IMR-90 (cell line): Measurements from ENCODE around the gene ZNF221. TPM values are rescaled to one million over a fixed set of nuclear protein-coding genes. Genes with fewer than 3 reads are reported as not detected.

ENCODE experiments used
- ATAC-seq: fragments of 200-7000 bp; cut with Tn5 transposase; 2 replicates; pipeline ENCODE4 v1.9.1; 2020; ENCODE audit warnings: low read depth, mild to moderate bottlenecking, moderate library complexity
- BruUV-seq: library from RNA; stranded (reverse); fragments of 400-500 nt; replicated peaks from 2 replicates; lab custom pipeline; 2021; lab: Mats Ljungman, UMichigan
- CTCF ChIA-PET: fragments of 300-600 bp; formaldehyde crosslinking; extraction: SDS; loops from one replicate; lab custom pipeline; 2021; ENCODE audit warnings: antibody characterized with exemption; lab: Yijun Ruan, JAX
- POLR2A ChIA-PET: fragments of 300-600 bp; sonication (Branson Sonifier 250); formaldehyde crosslinking; loops from one replicate; lab custom pipeline; 2022; ENCODE audit warnings: antibody characterized with exemption; ENCODE audit not compliant: unreplicated experiment; lab: Charles Lee
- DNase-seq: peaks from one replicate; pipeline ENCODE4 v3.0.0; 2013
- H2AFZ ChIP-seq: replicated peaks from 2 replicates; pipeline ENCODE3; 2013; ENCODE audit warnings: low read length, mild to moderate bottlenecking; ENCODE audit not compliant: poor library complexity
- H2AK5ac ChIP-seq: 2 replicates; pipeline ENCODE4 v1.6.1; 2013; ENCODE audit warnings: low read depth, low read length, inconsistent platforms
- H2AK9ac ChIP-seq: replicated peaks from 2 replicates; pipeline ENCODE3; 2013; ENCODE audit warnings: mild to moderate bottlenecking, low read depth, low read length, moderate library complexity; ENCODE audit not compliant: poor library complexity
- H2BK120ac ChIP-seq: 2 replicates; pipeline ENCODE4 v1.6.1; 2013; ENCODE audit warnings: low read depth, low read length, inconsistent platforms
- H2BK15ac ChIP-seq: 3 replicates; pipeline ENCODE4 v1.6.1; 2013; ENCODE audit warnings: low read depth, low read length, inconsistent platforms
- H2BK20ac ChIP-seq: 2 replicates; pipeline ENCODE4 v1.6.1; 2013; ENCODE audit warnings: low read depth, mild to moderate bottlenecking, inconsistent platforms, low read length, moderate library complexity
- H2BK5ac ChIP-seq: 2 replicates; pipeline ENCODE4 v1.6.1; 2013; ENCODE audit warnings: mild to moderate bottlenecking, low read depth, low read length, inconsistent platforms; ENCODE audit not compliant: poor library complexity, severe bottlenecking
- H3K14ac ChIP-seq: replicated peaks from 2 replicates; pipeline ENCODE4 v1.6.1; 2013; ENCODE audit warnings: low read depth, low read length, inconsistent platforms
- H3K18ac ChIP-seq: 2 replicates; pipeline ENCODE4 v1.6.1; 2013; ENCODE audit warnings: low read depth, low read length, control low read depth
- H3K23ac ChIP-seq: 2 replicates; pipeline ENCODE4 v1.6.1; 2013; ENCODE audit warnings: low read depth, low read length, inconsistent platforms
- H3K27ac ChIP-seq: 2 replicates; pipeline ENCODE4 v1.5.1; 2013; ENCODE audit warnings: mild to moderate bottlenecking, control low read depth, low read length; ENCODE audit not compliant: insufficient read depth
- H3K27me3 ChIP-seq: 2 replicates; pipeline ENCODE4 v1.6.1; 2013; ENCODE audit warnings: low read length; ENCODE audit not compliant: control insufficient read depth, insufficient read depth
- H3K36me3 ChIP-seq: 2 replicates; pipeline ENCODE4 v1.6.1; 2013; ENCODE audit warnings: low read length, mixed read lengths; ENCODE audit not compliant: control insufficient read depth, insufficient read depth
- H3K4ac ChIP-seq: 2 replicates; pipeline ENCODE4 v1.6.1; 2013; ENCODE audit warnings: low read depth, low read length, inconsistent platforms
- H3K4me1 ChIP-seq: 2 replicates; pipeline ENCODE4 v1.6.1; 2013; ENCODE audit warnings: low read length, mixed read lengths; ENCODE audit not compliant: control insufficient read depth, insufficient read depth
- H3K4me2 ChIP-seq: 2 replicates; pipeline ENCODE4 v1.6.1; 2013; ENCODE audit warnings: low read depth, mild to moderate bottlenecking, control low read depth, low read length, moderate library complexity
- H3K4me3 ChIP-seq: 2 replicates; pipeline ENCODE4 v1.5.1; 2013; ENCODE audit warnings: low read depth, mild to moderate bottlenecking, control low read depth, low read length, moderate library complexity; ENCODE audit not compliant: insufficient read depth
- H3K56ac ChIP-seq: 2 replicates; pipeline ENCODE4 v1.6.1; 2013; ENCODE audit warnings: low read length, inconsistent platforms; ENCODE audit not compliant: insufficient read depth; ENCODE audit errors: extremely low read depth
- H3K79me1 ChIP-seq, 2 experiments: 2 replicates each; pipeline ENCODE4 v1.6.1; 2013; ENCODE audit warnings: low read length in 2 of 2, inconsistent platforms in 1 of 2, low read depth in 1 of 2
- H3K9ac ChIP-seq: 2 replicates; pipeline ENCODE4 v1.6.1; 2013; ENCODE audit warnings: low read depth, low read length, control low read depth
- H3K9me1 ChIP-seq: 2 replicates; pipeline ENCODE4 v1.6.1; 2013; ENCODE audit warnings: low read length, inconsistent platforms; ENCODE audit not compliant: insufficient read depth
- H3K9me3 ChIP-seq: 2 replicates; pipeline ENCODE4 v1.6.1; 2013; ENCODE audit warnings: low read length; ENCODE audit not compliant: control insufficient read depth, insufficient read depth
- H4K20me1 ChIP-seq: 2 replicates; pipeline ENCODE4 v1.6.1; 2013; ENCODE audit warnings: low read length, inconsistent platforms; ENCODE audit not compliant: insufficient read depth
- H4K5ac ChIP-seq: 2 replicates; pipeline ENCODE4 v1.6.1; 2013; ENCODE audit warnings: mild to moderate bottlenecking, low read depth, low read length, control low read depth
- H4K8ac ChIP-seq, 2 experiments: 2 replicates each; pipeline ENCODE4 v1.6.1; 2013; ENCODE audit warnings: low read depth in 2 of 2, low read length in 2 of 2, control low read depth in 1 of 2, inconsistent platforms in 1 of 2
- H4K91ac ChIP-seq: 2 replicates; pipeline ENCODE4 v1.6.1; 2013; ENCODE audit warnings: low read depth, low read length, inconsistent platforms; ENCODE audit not compliant: insufficient read depth
- SMC3 ChIP-seq: fragments of 150-350 bp; IDR thresholded peaks from 2 replicates; pipeline ENCODE4 v1.6.1; 2016; ENCODE audit warnings: low read depth, mild to moderate bottlenecking, antibody characterized with exemption, low read length, moderate library complexity
- WGBS, 2 experiments: methylation state at CpG; one replicate each; pipeline versions ENCODE4 v1.1.5 to v1.1.7; 2013; ENCODE audit warnings: missing lambda C conversion rate in 2 of 2; ENCODE audit not compliant: insufficient read length in 1 of 2; ENCODE audit errors: extremely low coverage in 2 of 2; 5-methylcytosine and 5-hydroxymethylcytosine counted together
- dilution Hi-C: fragments of 300-500 bp; cut with HindIII; formaldehyde crosslinking; loops from one replicate; pipeline ENCODE4 v1.14.3; 2018; ENCODE audit warnings: low sequenced_read_pairs; ENCODE audit not compliant: unreplicated experiment
- in situ Hi-C: fragments of 300-500 bp; cut with MboI; formaldehyde crosslinking; loops from 3 replicates; pipeline ENCODE4 v1.14.3; 2019; ENCODE audit warnings: low sequenced_read_pairs, inconsistent platforms, mixed read lengths
- intact Hi-C: fragments of 100-400 bp; cut with micrococcal nuclease; formaldehyde crosslinking; loops from 2 replicates; pipeline ENCODE4 v1.10.0; 2022
- polyA plus RNA-seq, 3 experiments: library from polyadenylated mRNA; depleted of rRNA; stranded (reverse); fragments of >200 nt; gene quantifications; 2 replicates each; pipeline ENCODE4 v1.2.3, GENCODE V29; 2012; ENCODE audit warnings: low replicate concordance in 1 of 3
- total RNA-seq: library from RNA; depleted of rRNA; stranded (reverse); fragments of >200 nt; gene quantifications from 2 replicates; pipeline ENCODE4 v1.2.3, GENCODE V29; 2012

The ZNF221 gene
- total and polyA plus RNA-seq, 2 of the 4 experiments (the other 2 are of a cell fraction) = 1.0 to 10.6 TPM

DNA sequence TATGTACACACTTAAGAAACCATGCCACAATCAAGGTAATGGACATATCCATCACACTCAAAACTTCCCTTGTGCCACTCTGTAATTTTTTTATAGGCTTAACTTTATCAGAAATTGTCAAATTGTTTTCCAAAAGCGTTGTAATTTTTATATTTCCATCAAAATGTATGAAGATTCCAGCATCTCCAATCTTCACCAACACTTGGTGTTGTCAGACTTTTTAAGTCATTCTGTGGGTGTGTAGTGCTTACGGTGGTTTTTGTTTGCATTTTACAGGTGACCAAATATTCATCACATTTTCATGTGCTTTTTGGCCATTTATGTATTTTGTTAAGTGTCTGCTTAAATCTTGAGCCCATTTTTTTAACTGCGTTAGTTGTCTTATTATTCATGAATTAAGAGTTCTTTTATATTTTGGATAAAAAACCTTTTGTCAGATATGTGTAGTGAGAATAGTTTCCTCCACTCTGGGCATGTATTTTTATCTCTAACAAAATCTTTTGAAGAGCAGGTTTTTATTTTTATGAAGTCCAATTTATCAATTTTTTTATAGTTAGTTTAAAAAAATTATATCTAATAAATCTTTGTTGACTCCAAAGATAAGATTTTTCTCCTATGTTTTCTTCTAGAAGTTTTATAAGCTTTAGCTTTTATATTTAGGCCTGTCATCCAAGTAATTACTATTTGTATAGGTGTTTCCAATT is 11.3 kb upstream of the ZNF221 start:
- WGBS, 2 experiments = no CpG with 5 or more reads among the region's 3 CpGs
- Histone ChIP-seq H3K27ac (no peak overlapping the region), H2BK5ac (no peak overlapping the region), H2AK5ac (no peak overlapping the region), H3K23ac (no peak overlapping the region), H3K4ac (no peak overlapping the region), H3K4me3 (no peak overlapping the region), H2BK15ac (no peak overlapping the region), H4K5ac (no peak overlapping the region), H3K14ac (no peak overlapping the region), H3K4me1 (no peaks in the 10 kb centered on the region), H3K79me1 (no peaks in the 10 kb centered on the region), H3K56ac (no peak overlapping the region), H4K8ac (no peak overlapping the region), H3K18ac (no peak overlapping the region), H3K36me3 (no peaks in the 10 kb centered on the region), H3K4me2 (no peak overlapping the region), H3K9me3 (no peaks in the 10 kb centered on the region), H2AFZ (no peak overlapping the region), H3K9ac (no peak overlapping the region), H3K27me3 (no peaks in the 10 kb centered on the region), H3K9me1 (no peaks in the 10 kb centered on the region), H2BK120ac (no peak overlapping the region), H2BK20ac (no peak overlapping the region), H4K20me1 (no peaks in the 10 kb centered on the region), H4K91ac (no peak overlapping the region), H2AK9ac (no peak overlapping the region)
- intact Hi-C loops (loop anchor here (10.0 kb wide), 1 partner anchor 155 kb away; the partner anchor contains the start of gene ZNF224), in situ Hi-C loops (no loop called here), dilution Hi-C loops (no loop called here)
- TF ChIP-seq SMC3 = no peak
- ChIA-PET CTCF (no interaction called here), POLR2A (no interaction called here)
- ATAC-seq = no peak
- DNase-seq = no peak
- no TSS peak for BruUV-seq
